ENCODE results near the gene SERPINB1.
"Not testable (repeated sequence)": the region's sequence is repeated elsewhere in the genome, so short reads cannot be mapped to it uniquely, and the experiment has no call there.

Gene SERPINB1

GRCh38 chr6:2810092-2810671 lies 31.5 kb downstream of the SERPINB1 start:
- no peak for DNase-seq

- DNase-seq, result no peak
These were observed 32.6 kb downstream of the SERPINB1 start for GRCh38 chr6:2809015-2809414.

- no peak for DNase-seq
These were observed 34.1 kb downstream of the SERPINB1 start for GRCh38 chr6:2807342-2808090.

- DNase-seq, result no peak
These were observed 35.0 kb downstream of the SERPINB1 start for GRCh38 chr6:2806644-2807043.

GRCh38 chr6:2805031-2805430 lies 36.6 kb downstream of the SERPINB1 start:
- DNase-seq, result no peak

- DNase-seq, result no peak
These were observed 37.1 kb downstream of the SERPINB1 start for GRCh38 chr6:2804516-2804915.

GRCh38 chr6:2803731-2804429 lies 37.8 kb downstream of the SERPINB1 start:
- DNase-seq, result no peak

- DNase-seq, result no peak
These were observed 39.1 kb downstream of the SERPINB1 start for GRCh38 chr6:2802521-2803060.

- DNase-seq, result not testable (repeated sequence)
These were observed 40.0 kb downstream of the SERPINB1 start for GRCh38 chr6:2801687-2802086.

- no peak for DNase-seq
These were observed 40.9 kb downstream of the SERPINB1 start for GRCh38 chr6:2800552-2801316.

- peak; percentile 72 for DNase-seq
These were observed 41.6 kb downstream of the SERPINB1 start for GRCh38 chr6:2799936-2800527.

GRCh38 chr6:2798586-2799134 lies 43.0 kb downstream of the SERPINB1 start:
- no peak for DNase-seq

- DNase-seq, result no peak
These were observed 44.1 kb downstream of the SERPINB1 start for GRCh38 chr6:2797564-2798031.

- no peak for DNase-seq
These were observed 44.8 kb downstream of the SERPINB1 start for GRCh38 chr6:2796861-2797260.

- DNase-seq, result no peak
These were observed 45.7 kb downstream of the SERPINB1 start for GRCh38 chr6:2795956-2796355.

- DNase-seq, result no peak
These were observed 46.5 kb downstream of the SERPINB1 start for GRCh38 chr6:2795162-2795561.

GRCh38 chr6:2794171-2794730 lies 47.4 kb downstream of the SERPINB1 start:
- no peak for DNase-seq

GRCh38 chr6:2793534-2794151 lies 48.0 kb downstream of the SERPINB1 start:
- DNase-seq, result peak; percentile 65

GRCh38 chr6:2792330-2793110 lies 49.1 kb downstream of the SERPINB1 start:
- DNase-seq, result no peak

GRCh38 chr6:2791450-2791974 lies 50.2 kb downstream of the SERPINB1 start:
- DNase-seq, result no peak

Measured in hematopoietic multipotent progenitor cell treated with erythropoietin and hydrocortisone succinate and interleukin-3 and kit ligand, for 8 days (in vitro differentiated cells).